HCT116 (cell line): ENCODE results near the gene NHSL2. TPM values are rescaled to one million over a fixed set of nuclear protein-coding genes. Genes with fewer than 3 reads are reported as not detected.

Experiments used
- ATAC-seq: fragments of 200-7000 bp; cut with Tn5 transposase; 2 replicates; pipeline ENCODE4 v1.9.1; 2020; ENCODE audit warnings: mild to moderate bottlenecking, moderate library complexity
- BruUV-seq: library from RNA; stranded (reverse); fragments of 400-500 nt; replicated peaks from 2 replicates; lab custom pipeline; 2021; lab: Mats Ljungman, UMichigan
- CTCF ChIA-PET: fragments of 300-600 bp; sonication (Branson Sonifier 250); formaldehyde crosslinking; loops from one replicate; lab custom pipeline; 2021; ENCODE audit warnings: antibody characterized with exemption; lab: Charles Lee
- POLR2A ChIA-PET: fragments of 300-600, 350-600 bp; sonication (Branson Sonifier 250); formaldehyde crosslinking; loops from one replicate; lab custom pipeline; 2021; ENCODE audit warnings: antibody characterized with exemption; lab: Charles Lee
- RAD21 ChIA-PET, 2 experiments: fragments of 300-600 bp; sonication (Branson Sonifier 250); formaldehyde crosslinking; loops; one replicate each; lab custom pipeline; 2023; ENCODE audit warnings: low total read pairs in 2 of 2; ENCODE audit not compliant: uncharacterized antibody in 2 of 2, unreplicated experiment in 2 of 2, low non-redundant PET in 1 of 2; lab: Charles Lee
- DNase-seq: peaks from one replicate; pipeline ENCODE4 v3.0.0-alpha.2; 2010; ENCODE audit warnings: low read depth, low spot score
- H2AFZ ChIP-seq: fragments of 200-600 bp; shearing (Covaris generic), sonication (generic); 2 replicates; pipeline ENCODE4 v1.6.1; 2017; ENCODE audit warnings: low read depth, mixed run types, mixed read lengths, antibody characterized with exemption, low read length; ENCODE audit not compliant: poor library complexity, severe bottlenecking
- H3K27ac ChIP-seq: 2 replicates; pipeline ENCODE4 v1.5.1; 2012; ENCODE audit warnings: low read depth, low read length
- H3K27me3 ChIP-seq: fragments of 200-600 bp; sonication (generic); 2 replicates; pipeline ENCODE4 v1.6.1; 2016; ENCODE audit warnings: mixed run types, low read length, mixed read lengths; ENCODE audit not compliant: insufficient read depth
- H3K36me3 ChIP-seq, 2 experiments: fragments of 200-500 bp in 1 of 2; fragments of 200-600 bp in 1 of 2; sonication (Bioruptor generic) in 1 of 2; sonication (generic) in 1 of 2; 2 replicates each; pipeline versions ENCODE4 v1.5.1 to v1.6.1; 2014 to 2016; ENCODE audit warnings: low read length in 2 of 2, inconsistent platforms in 1 of 2, mixed read lengths in 1 of 2, mixed run types in 1 of 2; ENCODE audit not compliant: insufficient read depth in 2 of 2, control insufficient read depth in 1 of 2
- H3K4me1 ChIP-seq, 2 experiments: fragments of 200-600 bp in 1 of 2; sonication (generic) in 1 of 2; 2 replicates each; pipeline versions ENCODE4 v1.5.1 to v1.6.1; 2012 to 2017; ENCODE audit warnings: low read length in 2 of 2, inconsistent platforms in 1 of 2, mild to moderate bottlenecking in 1 of 2, mixed read lengths in 1 of 2, mixed run types in 1 of 2, moderate library complexity in 1 of 2; ENCODE audit not compliant: insufficient read depth in 2 of 2, control insufficient read depth in 1 of 2
- H3K4me2 ChIP-seq: fragments of 200-600 bp; sonication (generic); 2 replicates; pipeline ENCODE4 v1.6.1; 2017; ENCODE audit warnings: mixed run types, low read length, mixed read lengths
- H3K4me3 ChIP-seq, 2 experiments: fragments of 200-600 bp in 1 of 2; sonication (generic) in 1 of 2; replicated peaks in 1 of 2; 2 replicates each; pipeline ENCODE4 v1.5.1; 2011 to 2016; ENCODE audit warnings: low read length in 2 of 2, control low read depth in 1 of 2, low read depth in 1 of 2, mild to moderate bottlenecking in 1 of 2, mixed read lengths in 1 of 2, mixed run types in 1 of 2
- H3K79me2 ChIP-seq: fragments of 200-600 bp; sonication (generic); 2 replicates; pipeline ENCODE4 v1.6.1; 2017; ENCODE audit warnings: mild to moderate bottlenecking, mixed run types, low read length, moderate library complexity, mixed read lengths; ENCODE audit not compliant: insufficient read depth
- H3K9ac ChIP-seq: fragments of 200-600 bp; sonication (generic); 2 replicates; pipeline ENCODE4 v1.6.1; 2016; ENCODE audit warnings: low read length, mixed read lengths
- H3K9me2 ChIP-seq: fragments of 200-600 bp; sonication (generic), shearing (Covaris generic); 2 replicates; pipeline ENCODE4 v1.6.1; 2017; ENCODE audit warnings: mixed run types, mild to moderate bottlenecking, moderate library complexity; ENCODE audit not compliant: insufficient read depth
- H3K9me3 ChIP-seq, 2 experiments: fragments of 200-500 bp in 1 of 2; fragments of 200-600 bp in 1 of 2; sonication (Bioruptor generic) in 1 of 2; sonication (generic) in 1 of 2; 2 replicates each; pipeline ENCODE4 v1.6.1; 2014 to 2017; ENCODE audit warnings: low read length in 2 of 2, mixed read lengths in 2 of 2, inconsistent platforms in 1 of 2, low read depth in 1 of 2, mild to moderate bottlenecking in 1 of 2, mixed run types in 1 of 2, moderate library complexity in 1 of 2; ENCODE audit not compliant: control insufficient read depth in 1 of 2, insufficient read depth in 1 of 2
- H4K20me1 ChIP-seq: fragments of 200-600 bp; sonication (generic), shearing (Covaris generic); 2 replicates; pipeline ENCODE4 v1.6.1; 2017; ENCODE audit warnings: mixed run types, mild to moderate bottlenecking, moderate library complexity; ENCODE audit not compliant: insufficient read depth
- ATF3 ChIP-seq: IDR thresholded peaks from 2 replicates; pipeline ENCODE4 v1.6.1; 2012
- CBX3 ChIP-seq: IDR thresholded peaks from 2 replicates; pipeline ENCODE4 v1.6.1; 2012; ENCODE audit warnings: low read depth
- CEBPB ChIP-seq: IDR thresholded peaks from 2 replicates; pipeline ENCODE4 v1.6.1; 2012; ENCODE audit warnings: low read depth
- EGR1 ChIP-seq: IDR thresholded peaks from 2 replicates; pipeline ENCODE4 v1.6.1; 2012; ENCODE audit warnings: low read depth
- ELF1 ChIP-seq: IDR thresholded peaks from 2 replicates; pipeline ENCODE4 v1.6.1; 2012; ENCODE audit warnings: low read depth, borderline replicate concordance
- EZH2 ChIP-seq: fragments of 200-600 bp; sonication (generic); IDR thresholded peaks from 2 replicates; pipeline ENCODE4 v1.6.1; 2017; ENCODE audit warnings: antibody characterized with exemption, mixed run types
- EZH2phosphoT487 ChIP-seq: fragments of 200-600 bp; IDR thresholded peaks from 2 replicates; pipeline ENCODE4 v1.6.1; 2018; ENCODE audit warnings: antibody characterized with exemption, borderline replicate concordance
- JUND ChIP-seq: IDR thresholded peaks from 2 replicates; pipeline ENCODE4 v1.6.1; 2012
- POLR2AphosphoS5 ChIP-seq: IDR thresholded peaks from 2 replicates; pipeline ENCODE4 v1.6.1; 2011; ENCODE audit warnings: mild to moderate bottlenecking, low read depth, low read length, moderate library complexity
- REST ChIP-seq: IDR thresholded peaks from 2 replicates; pipeline ENCODE4 v1.6.1; 2012; ENCODE audit warnings: low read depth
- SIN3A ChIP-seq: IDR thresholded peaks from 2 replicates; pipeline ENCODE4 v1.6.1; 2012; ENCODE audit warnings: low read depth
- SP1 ChIP-seq: IDR thresholded peaks from 2 replicates; pipeline ENCODE4 v1.6.1; 2012; ENCODE audit warnings: low read depth
- TCF7L2 ChIP-seq: IDR thresholded peaks from 2 replicates; pipeline ENCODE4 v1.7.0; 2011; ENCODE audit warnings: borderline replicate concordance, inconsistent platforms; ENCODE audit not compliant: insufficient read depth, insufficient read length; ENCODE audit errors: extremely low read depth
- YY1 ChIP-seq: IDR thresholded peaks from 2 replicates; pipeline ENCODE4 v1.6.1; 2011; ENCODE audit warnings: low read length, low read depth, moderate library complexity, mild to moderate bottlenecking; ENCODE audit not compliant: insufficient replicate concordance; ENCODE audit errors: extremely low read depth
- ZFX ChIP-seq: fragments of 450-650 bp; IDR thresholded peaks from 2 replicates; pipeline ENCODE4 v1.6.1; 2017
- ZNF274 ChIP-seq: fragments of 200-500 bp; sonication (Bioruptor generic); IDR thresholded peaks from 2 replicates; pipeline ENCODE4 v1.6.1; 2014; ENCODE audit warnings: mild to moderate bottlenecking, low read depth, low read length, inconsistent platforms
- intact Hi-C: fragments of 100-400 bp; cut with micrococcal nuclease; formaldehyde crosslinking; loops from 2 replicates; pipeline ENCODE4 v1.10.0; 2022
- total RNA-seq: library from RNA; stranded (reverse); gene quantifications from one replicate; pipeline ENCODE4 v1.2.1, GENCODE V29; 2021; ENCODE audit not compliant: unreplicated experiment
- TF ChIP-seq, protein P1 (sequence below): IDR thresholded peaks from 2 replicates; pipeline ENCODE4 v1.6.1; 2011; ENCODE audit warnings: mild to moderate bottlenecking, low read length, moderate library complexity; ENCODE audit not compliant: insufficient replicate concordance; ENCODE audit errors: extremely low read depth
- TF ChIP-seq, protein P2 (sequence below), 3 experiments: fragments of 200-600 bp in 1 of 3; sonication (generic) in 1 of 3; IDR thresholded peaks in 2 of 3; conservative IDR thresholded peaks in 1 of 3; 2 replicates each; pipeline ENCODE4 v1.5.1; 2012 to 2017; ENCODE audit warnings: low read depth in 2 of 3, low read length in 2 of 3, antibody characterized with exemption in 1 of 3, borderline replicate concordance in 1 of 3, control low read depth in 1 of 3, mild to moderate bottlenecking in 1 of 3, mixed read lengths in 1 of 3, mixed run types in 1 of 3, moderate library complexity in 1 of 3; ENCODE audit not compliant: insufficient read depth in 1 of 3
- TF ChIP-seq, protein P3 (sequence below): IDR thresholded peaks from 2 replicates; pipeline ENCODE4 v1.6.1; 2012

The NHSL2 gene
- total RNA-seq, 1 experiment from 2014 or later, result 0.22 TPM

DNA sequence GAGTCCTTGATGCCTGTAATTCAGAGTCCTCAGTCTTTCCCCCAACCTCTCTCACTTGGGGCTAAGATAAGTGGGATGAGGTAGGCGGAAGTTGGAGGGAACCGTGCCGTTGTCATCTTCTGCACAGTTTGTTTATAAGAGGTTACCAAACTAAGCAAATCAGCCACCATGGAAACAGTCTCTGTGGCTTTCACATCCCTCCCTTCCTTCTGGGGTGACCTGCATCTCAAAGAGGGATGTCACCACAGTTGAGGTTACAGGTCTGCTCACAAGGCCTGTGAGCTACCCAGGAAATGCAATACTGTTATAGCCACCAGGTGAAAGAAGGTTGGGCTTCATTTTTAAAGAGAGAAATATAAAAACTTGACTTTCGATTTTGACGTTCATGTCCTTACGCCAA lies 194.8 kb downstream of the NHSL2 start:
- DNase-seq (no peak), ATAC-seq (no peak)
- H3K79me2 ChIP-seq, result no peaks in the 10 kb centered on the region
- H3K9ac ChIP-seq, result no peak overlapping the region
- H3K4me1 ChIP-seq, result no peaks in the 10 kb centered on the region
- no peaks in the 10 kb centered on the region for H3K36me3 ChIP-seq
- no peak overlapping the region for H3K27ac ChIP-seq
- H3K27me3 ChIP-seq, result no peaks in the 10 kb centered on the region
- no peak overlapping the region for H2AFZ ChIP-seq
- H3K4me3 ChIP-seq, result no peak overlapping the region
- H3K9me3 ChIP-seq, result no peaks in the 10 kb centered on the region
- ChIA-PET POLR2A (no interaction called here), CTCF (no interaction called here), RAD21 (no interaction called here)
- BruUV-seq, result no TSS peak
- H3K4me2 ChIP-seq, result no peak overlapping the region
- TF ChIP-seq ELF1 (no peak), POLR2AphosphoS5 (no peak), YY1 (no peak), EZH2phosphoT487 (no peak), TCF7L2 (no peak), EZH2 (no peak), CBX3 (no peak), EGR1 (no peak), SP1 (no peak), ZFX (no peak), JUND (no peak), ZNF274 (no peak), SIN3A (no peak), CEBPB (no peak), REST (no peak), ATF3 (no peak)
- TF ChIP-seq, protein P1, sequence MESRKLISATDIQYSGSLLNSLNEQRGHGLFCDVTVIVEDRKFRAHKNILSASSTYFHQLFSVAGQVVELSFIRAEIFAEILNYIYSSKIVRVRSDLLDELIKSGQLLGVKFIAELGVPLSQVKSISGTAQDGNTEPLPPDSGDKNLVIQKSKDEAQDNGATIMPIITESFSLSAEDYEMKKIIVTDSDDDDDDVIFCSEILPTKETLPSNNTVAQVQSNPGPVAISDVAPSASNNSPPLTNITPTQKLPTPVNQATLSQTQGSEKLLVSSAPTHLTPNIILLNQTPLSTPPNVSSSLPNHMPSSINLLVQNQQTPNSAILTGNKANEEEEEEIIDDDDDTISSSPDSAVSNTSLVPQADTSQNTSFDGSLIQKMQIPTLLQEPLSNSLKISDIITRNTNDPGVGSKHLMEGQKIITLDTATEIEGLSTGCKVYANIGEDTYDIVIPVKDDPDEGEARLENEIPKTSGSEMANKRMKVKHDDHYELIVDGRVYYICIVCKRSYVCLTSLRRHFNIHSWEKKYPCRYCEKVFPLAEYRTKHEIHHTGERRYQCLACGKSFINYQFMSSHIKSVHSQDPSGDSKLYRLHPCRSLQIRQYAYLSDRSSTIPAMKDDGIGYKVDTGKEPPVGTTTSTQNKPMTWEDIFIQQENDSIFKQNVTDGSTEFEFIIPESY, result no peak
- TF ChIP-seq, protein P2, sequence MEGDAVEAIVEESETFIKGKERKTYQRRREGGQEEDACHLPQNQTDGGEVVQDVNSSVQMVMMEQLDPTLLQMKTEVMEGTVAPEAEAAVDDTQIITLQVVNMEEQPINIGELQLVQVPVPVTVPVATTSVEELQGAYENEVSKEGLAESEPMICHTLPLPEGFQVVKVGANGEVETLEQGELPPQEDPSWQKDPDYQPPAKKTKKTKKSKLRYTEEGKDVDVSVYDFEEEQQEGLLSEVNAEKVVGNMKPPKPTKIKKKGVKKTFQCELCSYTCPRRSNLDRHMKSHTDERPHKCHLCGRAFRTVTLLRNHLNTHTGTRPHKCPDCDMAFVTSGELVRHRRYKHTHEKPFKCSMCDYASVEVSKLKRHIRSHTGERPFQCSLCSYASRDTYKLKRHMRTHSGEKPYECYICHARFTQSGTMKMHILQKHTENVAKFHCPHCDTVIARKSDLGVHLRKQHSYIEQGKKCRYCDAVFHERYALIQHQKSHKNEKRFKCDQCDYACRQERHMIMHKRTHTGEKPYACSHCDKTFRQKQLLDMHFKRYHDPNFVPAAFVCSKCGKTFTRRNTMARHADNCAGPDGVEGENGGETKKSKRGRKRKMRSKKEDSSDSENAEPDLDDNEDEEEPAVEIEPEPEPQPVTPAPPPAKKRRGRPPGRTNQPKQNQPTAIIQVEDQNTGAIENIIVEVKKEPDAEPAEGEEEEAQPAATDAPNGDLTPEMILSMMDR (IDR thresholded peaks at IDR 0.05 in 2 of 3, conservative IDR thresholded peaks at IDR 0.05 in 1 of 3; ENCODE audit: borderline replicate concordance in 1 of 3, insufficient read depth in 1 of 3, low read depth in 2 of 3, low read length in 2 of 3), result no peak
- TF ChIP-seq, protein P3, sequence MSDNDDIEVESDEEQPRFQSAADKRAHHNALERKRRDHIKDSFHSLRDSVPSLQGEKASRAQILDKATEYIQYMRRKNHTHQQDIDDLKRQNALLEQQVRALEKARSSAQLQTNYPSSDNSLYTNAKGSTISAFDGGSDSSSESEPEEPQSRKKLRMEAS, result no peak
- intact Hi-C loops, result no loop called here
- H4K20me1 ChIP-seq, result no peaks in the 10 kb centered on the region
- no peaks in the 10 kb centered on the region for H3K9me2 ChIP-seq
